Endodermal cell (in vitro differentiated cells): ENCODE measurements around the gene RAX2. TPM values are rescaled to one million over a fixed set of nuclear protein-coding genes. Genes with fewer than 3 reads are reported as not detected.

Experiments
- DNase-seq: peaks from one replicate; pipeline ENCODE4 v3.0.0-alpha.2; 2017
- H3K27ac ChIP-seq: 2 replicates; pipeline ENCODE4 v1.5.1; 2013; ENCODE audit warnings: mild to moderate bottlenecking, low read depth, low read length, moderate library complexity
- H3K27me3 ChIP-seq: 2 replicates; pipeline ENCODE4 v1.6.1; 2013; ENCODE audit warnings: mild to moderate bottlenecking, low read length, moderate library complexity; ENCODE audit not compliant: insufficient read depth, control insufficient read depth, poor library complexity, severe bottlenecking
- H3K36me3 ChIP-seq: 2 replicates; pipeline ENCODE4 v1.7.0; 2013; ENCODE audit warnings: mild to moderate bottlenecking, low read length, moderate library complexity; ENCODE audit not compliant: control insufficient read depth, insufficient read depth
- H3K4me1 ChIP-seq: one replicate; pipeline ENCODE4 v1.7.0; 2013; ENCODE audit warnings: low read length; ENCODE audit not compliant: control insufficient read depth, insufficient read depth
- H3K4me3 ChIP-seq: 2 replicates; pipeline ENCODE4 v1.5.1; 2013; ENCODE audit warnings: mild to moderate bottlenecking, low read length, moderate library complexity
- H3K9ac ChIP-seq: 2 replicates; pipeline ENCODE4 v1.6.1; 2013; ENCODE audit warnings: mild to moderate bottlenecking, low read length, moderate library complexity; ENCODE audit not compliant: poor library complexity, severe bottlenecking; ENCODE audit errors: extremely low read depth
- H3K9me3 ChIP-seq: 2 replicates; pipeline ENCODE4 v1.6.1; 2013; ENCODE audit warnings: mild to moderate bottlenecking, low read length, moderate library complexity; ENCODE audit not compliant: control insufficient read depth
- H3K27ac Mint-ChIP-seq: 2 replicates; pipeline ENCODE4 v1.8.0; 2020; ENCODE audit warnings: mixed read lengths
- H3K27me3 Mint-ChIP-seq: 2 replicates; pipeline ENCODE4 v1.8.0; 2021; ENCODE audit warnings: mild to moderate bottlenecking, mixed read lengths; ENCODE audit not compliant: insufficient read depth
- H3K36me3 Mint-ChIP-seq: 2 replicates; pipeline ENCODE4 v1.8.0; 2020; ENCODE audit warnings: low read depth, mixed read lengths
- H3K4me1 Mint-ChIP-seq: 2 replicates; pipeline ENCODE4 v1.8.0; 2020; ENCODE audit warnings: mixed read lengths
- H3K4me3 Mint-ChIP-seq: 2 replicates; pipeline ENCODE4 v1.8.0; 2020; ENCODE audit warnings: mild to moderate bottlenecking, moderate library complexity, mixed read lengths
- H3K9me3 Mint-ChIP-seq: 2 replicates; pipeline ENCODE4 v1.8.0; 2020; ENCODE audit warnings: mild to moderate bottlenecking, mixed read lengths
- WGBS, 2 experiments: methylation state at CpG; one replicate each; pipeline versions ENCODE4 v1.1.5 to v1.1.7; 2013; ENCODE audit warnings: missing lambda C conversion rate in 2 of 2, mixed read lengths in 1 of 2; ENCODE audit not compliant: insufficient coverage in 1 of 2, insufficient read length in 1 of 2; 5-methylcytosine and 5-hydroxymethylcytosine counted together
- total RNA-seq, 2 donors: library from RNA; stranded (reverse); fragmentation: NEBNext Ultra II Directional in 1 of 2; extraction: Animal tissue kit (Norgen Biotek cat#: 25700) in 1 of 2; gene quantifications; 2 replicates in 1 of 2; 3 replicates in 1 of 2; pipeline ENCODE4 v1.2.1, GENCODE V29; 2021
- TF ChIP-seq, protein P1 (sequence below): fragments of 200-600 bp; sonication (generic); conservative IDR thresholded peaks from 2 replicates; pipeline ENCODE4 v1.5.0; 2021; ENCODE audit warnings: antibody characterized with exemption, mild to moderate bottlenecking

RAX2 gene
- total RNA-seq, 2 donors from 2014 or later: not detected

DNA sequence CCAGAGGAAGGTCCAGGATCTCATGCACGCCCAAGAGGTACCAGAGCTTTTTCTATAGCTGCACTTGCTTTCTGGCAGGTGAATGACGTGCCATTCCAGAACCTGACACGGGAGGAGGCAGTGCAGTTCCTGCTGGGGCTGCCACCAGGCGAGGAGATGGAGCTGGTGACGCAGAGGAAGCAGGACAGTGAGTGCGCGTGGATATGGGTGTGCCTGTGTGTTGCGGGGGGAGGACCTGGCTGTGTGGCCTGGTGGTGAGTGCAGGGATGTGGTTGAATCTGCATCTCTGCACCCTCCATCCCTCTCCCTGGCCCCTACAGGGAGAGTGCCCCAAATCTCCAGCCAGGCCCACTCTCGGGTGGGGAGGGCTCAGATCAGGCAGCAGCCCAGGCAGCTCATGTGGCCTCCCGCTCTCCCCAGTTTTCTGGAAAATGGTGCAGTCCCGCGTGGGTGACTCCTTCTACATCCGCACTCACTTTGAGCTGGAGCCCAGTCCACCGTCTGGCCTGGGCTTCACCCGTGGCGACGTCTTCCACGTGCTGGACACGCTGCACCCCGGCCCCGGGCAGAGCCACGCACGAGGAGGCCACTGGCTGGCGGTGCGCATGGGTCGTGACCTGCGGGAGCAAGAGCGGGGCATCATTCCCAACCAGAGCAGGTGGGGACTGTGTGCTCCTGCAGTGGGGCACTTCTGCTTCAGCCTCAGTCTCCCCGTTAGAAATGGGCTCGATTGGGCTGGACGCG lies 33.4 kb downstream of the RAX2 start:
- H3K9ac ChIP-seq: no peak overlapping the region
- H3K4me1 ChIP-seq: no peaks in the 10 kb centered on the region
- TF ChIP-seq, protein P1, sequence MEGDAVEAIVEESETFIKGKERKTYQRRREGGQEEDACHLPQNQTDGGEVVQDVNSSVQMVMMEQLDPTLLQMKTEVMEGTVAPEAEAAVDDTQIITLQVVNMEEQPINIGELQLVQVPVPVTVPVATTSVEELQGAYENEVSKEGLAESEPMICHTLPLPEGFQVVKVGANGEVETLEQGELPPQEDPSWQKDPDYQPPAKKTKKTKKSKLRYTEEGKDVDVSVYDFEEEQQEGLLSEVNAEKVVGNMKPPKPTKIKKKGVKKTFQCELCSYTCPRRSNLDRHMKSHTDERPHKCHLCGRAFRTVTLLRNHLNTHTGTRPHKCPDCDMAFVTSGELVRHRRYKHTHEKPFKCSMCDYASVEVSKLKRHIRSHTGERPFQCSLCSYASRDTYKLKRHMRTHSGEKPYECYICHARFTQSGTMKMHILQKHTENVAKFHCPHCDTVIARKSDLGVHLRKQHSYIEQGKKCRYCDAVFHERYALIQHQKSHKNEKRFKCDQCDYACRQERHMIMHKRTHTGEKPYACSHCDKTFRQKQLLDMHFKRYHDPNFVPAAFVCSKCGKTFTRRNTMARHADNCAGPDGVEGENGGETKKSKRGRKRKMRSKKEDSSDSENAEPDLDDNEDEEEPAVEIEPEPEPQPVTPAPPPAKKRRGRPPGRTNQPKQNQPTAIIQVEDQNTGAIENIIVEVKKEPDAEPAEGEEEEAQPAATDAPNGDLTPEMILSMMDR: no peak
- H3K4me1 Mint-ChIP-seq: peaks cover 2% of the 10 kb centered on the region
- no peak for DNase-seq
- H3K4me3 ChIP-seq: no peak overlapping the region
- H3K36me3 ChIP-seq: no peaks in the 10 kb centered on the region
- no peak overlapping the region for H3K4me3 Mint-ChIP-seq
- no peaks in the 10 kb centered on the region for H3K27me3 ChIP-seq
- H3K9me3 ChIP-seq: no peaks in the 10 kb centered on the region
- H3K27me3 Mint-ChIP-seq: no peaks in the 10 kb centered on the region
- H3K36me3 Mint-ChIP-seq: peaks cover 1% of the 10 kb centered on the region
- H3K27ac ChIP-seq: no peak overlapping the region
- no peaks in the 10 kb centered on the region for H3K9me3 Mint-ChIP-seq
- 94% methylated on average over 27 to 32 of the region's 32 CpGs for WGBS, 2 experiments
- H3K27ac Mint-ChIP-seq: no peak overlapping the region

GRCh38 chr19:3737487-3738205 lies 34.4 kb downstream of the RAX2 start:
- Mint-ChIP-seq H3K36me3 (peaks cover 2% of the 10 kb centered on the region), H3K27me3 (no peaks in the 10 kb centered on the region), H3K4me3 (no peak overlapping the region), H3K9me3 (no peaks in the 10 kb centered on the region), H3K27ac (no peak overlapping the region), H3K4me1 (peaks cover 2% of the 10 kb centered on the region)
- no peaks in the 10 kb centered on the region for H3K36me3 ChIP-seq
- 92 to 93% methylated on average over 7 to 10 of the region's 10 CpGs for WGBS, 2 experiments
- no peak overlapping the region for H3K27ac ChIP-seq
- DNase-seq: no peak
- H3K27me3 ChIP-seq: no peaks in the 10 kb centered on the region
- no peak overlapping the region for H3K9ac ChIP-seq
- no peaks in the 10 kb centered on the region for H3K4me1 ChIP-seq
- H3K9me3 ChIP-seq: no peaks in the 10 kb centered on the region
- TF ChIP-seq, protein P1: no peak
- H3K4me3 ChIP-seq: no peak overlapping the region

GRCh38 chr19:3736106-3736724 lies 35.8 kb downstream of the RAX2 start:
- Histone ChIP-seq H3K27me3 (no peaks in the 10 kb centered on the region), H3K4me3 (no peak overlapping the region), H3K36me3 (no peaks in the 10 kb centered on the region), H3K9ac (no peak overlapping the region), H3K9me3 (no peaks in the 10 kb centered on the region), H3K27ac (no peak overlapping the region), H3K4me1 (no peaks in the 10 kb centered on the region)
- Mint-ChIP-seq H3K4me1 (no peaks in the 10 kb centered on the region), H3K9me3 (no peaks in the 10 kb centered on the region), H3K27ac (no peak overlapping the region), H3K27me3 (no peaks in the 10 kb centered on the region), H3K36me3 (peaks cover 2% of the 10 kb centered on the region), H3K4me3 (no peak overlapping the region)
- 94 to 96% methylated on average over 6 to 21 of the region's 21 CpGs for whole genome bisulfite sequencing, 2 experiments
- DNase-seq: no peak
- TF ChIP-seq, protein P1: no peak
